HUES6 (cell line): ENCODE data around the gene SNIP1.
"Not testable (repeated sequence)": the region's sequence is repeated elsewhere in the genome, so short reads cannot be mapped to it uniquely, and the experiment has no call there.

Experiments used
- H3K27ac ChIP-seq: 2 replicates; pipeline ENCODE4 v1.7.0; 2013; ENCODE audit warnings: low read depth, mild to moderate bottlenecking, low read length, inconsistent platforms
- H3K27me3 ChIP-seq: 2 replicates; pipeline ENCODE4 v1.6.1; 2013; ENCODE audit warnings: low read length; ENCODE audit not compliant: control insufficient read depth, insufficient read depth
- H3K36me3 ChIP-seq: 2 replicates; pipeline ENCODE4 v1.6.1; 2013; ENCODE audit warnings: low read length; ENCODE audit not compliant: control insufficient read depth, insufficient read depth
- H3K4me1 ChIP-seq: 2 replicates; pipeline ENCODE4 v1.6.1; 2013; ENCODE audit warnings: low read length; ENCODE audit not compliant: control insufficient read depth, insufficient read depth
- H3K4me3 ChIP-seq: 2 replicates; pipeline ENCODE4 v1.5.1; 2013; ENCODE audit warnings: low read depth, low read length
- H3K9ac ChIP-seq: one replicate; pipeline ENCODE4 v1.6.1; 2013; ENCODE audit warnings: mild to moderate bottlenecking, low read length
- H3K9me3 ChIP-seq: 2 replicates; pipeline ENCODE4 v1.6.1; 2013; ENCODE audit warnings: low read depth, low read length; ENCODE audit not compliant: control insufficient read depth, insufficient read depth

The SNIP1 gene

DNA sequence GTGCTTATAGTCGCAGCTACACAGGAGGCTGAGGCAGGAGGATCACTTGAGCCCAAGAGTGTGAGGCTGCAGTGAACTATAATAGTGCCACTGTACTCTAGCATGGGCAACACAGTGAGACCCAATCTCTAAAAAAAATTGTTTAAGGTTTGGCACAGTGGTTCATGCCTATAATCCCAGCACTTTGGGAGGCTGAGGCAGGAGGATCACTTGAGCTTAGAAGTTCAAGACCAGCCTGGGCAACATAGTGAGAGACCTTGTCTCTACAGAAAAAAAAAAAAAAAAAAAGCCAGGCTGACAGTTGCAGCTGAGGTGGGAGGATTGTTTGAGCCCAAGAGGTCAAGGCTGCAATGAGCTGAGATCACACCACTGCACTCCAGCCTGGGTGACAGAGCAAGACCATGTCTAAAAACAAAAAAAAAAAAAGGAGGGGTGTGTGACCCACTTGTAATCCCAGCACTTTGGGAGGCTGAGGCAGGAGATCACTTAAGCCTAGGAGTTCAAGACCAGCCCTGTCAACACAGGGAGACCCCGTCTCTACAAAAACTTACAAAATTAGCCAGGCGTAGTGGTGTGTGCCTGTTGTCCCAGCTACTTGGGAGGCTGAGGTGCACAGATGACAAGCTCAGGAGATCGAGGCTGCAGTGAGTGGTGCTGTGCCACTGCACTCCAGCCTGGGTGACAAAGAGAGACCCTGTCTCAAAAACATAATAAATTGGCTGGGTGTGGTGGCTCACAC lies 21.5 kb downstream of the SNIP1 start:
- not testable (repeated sequence) for H3K27ac ChIP-seq, H3K4me1 ChIP-seq, H3K9ac ChIP-seq, H3K27me3 ChIP-seq, H3K9me3 ChIP-seq, H3K4me3 ChIP-seq
- H3K36me3 ChIP-seq = peaks cover 17% of the 10 kb centered on the region

DNA sequence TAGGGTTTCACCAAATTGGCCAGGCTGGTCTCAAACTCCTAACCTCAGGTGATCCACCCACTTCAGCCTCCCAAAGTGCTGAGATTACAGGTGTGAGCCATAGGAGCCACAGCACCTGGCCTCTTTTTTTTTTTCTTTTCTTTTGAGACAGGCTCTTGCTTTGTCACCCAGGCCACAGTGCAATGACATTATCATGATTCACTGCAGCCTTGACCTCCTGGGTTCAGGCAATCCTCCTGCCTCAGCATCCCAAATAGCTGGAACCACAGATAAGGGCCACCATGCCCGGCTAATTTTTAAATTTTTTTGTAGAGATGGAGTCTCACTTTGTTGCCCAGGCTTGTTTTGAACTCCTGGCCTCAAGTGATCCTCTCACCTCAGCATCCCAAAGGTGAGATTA lies 24.2 kb downstream of the SNIP1 start:
- H3K4me1 ChIP-seq, H3K9me3 ChIP-seq, H3K9ac ChIP-seq, H3K36me3 ChIP-seq, H3K27ac ChIP-seq, H3K27me3 ChIP-seq, H3K4me3 ChIP-seq: not testable (repeated sequence)

DNA sequence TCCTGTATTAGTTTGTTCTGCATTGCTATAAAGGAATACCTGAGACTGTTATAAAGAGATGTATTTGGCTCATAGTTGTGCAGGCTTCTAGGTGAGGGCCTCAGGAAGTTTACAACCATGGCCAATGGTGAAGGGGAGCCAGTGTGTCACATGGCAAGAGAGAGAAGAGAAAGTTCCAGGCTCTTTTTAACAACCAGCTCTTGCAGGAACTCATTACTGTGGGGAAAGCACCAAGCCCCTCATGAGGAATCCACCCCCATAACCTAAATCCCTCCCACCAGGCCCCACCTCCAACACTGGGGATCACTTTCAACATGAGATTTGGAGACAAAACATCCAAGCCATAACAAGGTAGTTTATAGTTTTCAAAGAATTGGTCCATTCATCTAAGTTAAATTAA lies 34.5 kb downstream of the SNIP1 start:
- Histone ChIP-seq H3K36me3 (no peaks in the 10 kb centered on the region), H3K27me3 (peaks cover 3% of the 10 kb centered on the region; the same call in 1 of the 2 replicates), H3K9ac (no peak overlapping the region), H3K9me3 (no peaks in the 10 kb centered on the region), H3K4me1 (peaks cover 8% of the 10 kb centered on the region), H3K4me3 (no peak overlapping the region), H3K27ac (no peak overlapping the region)

DNA sequence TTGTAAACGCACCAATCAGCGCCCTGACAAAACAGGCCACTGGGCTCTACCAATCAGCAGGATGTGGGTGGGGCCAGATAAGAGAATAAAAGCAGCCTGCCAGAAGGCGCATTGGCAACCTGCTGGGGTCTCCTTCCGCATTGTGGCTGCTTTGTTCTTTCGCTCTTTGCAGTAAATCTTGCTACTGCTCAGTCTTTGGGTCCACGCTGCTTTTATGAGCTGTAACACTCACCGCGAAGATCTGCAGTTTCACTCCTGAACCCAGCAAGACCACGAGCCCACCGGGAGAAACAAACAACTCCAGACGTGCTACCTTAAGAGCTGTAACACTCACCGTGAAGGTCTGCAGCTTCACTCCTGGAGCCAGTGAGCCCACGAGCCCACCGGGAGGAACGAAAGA lies 35.2 kb downstream of the SNIP1 start:
- not testable (repeated sequence) for H3K36me3 ChIP-seq, H3K9me3 ChIP-seq, H3K9ac ChIP-seq, H3K4me3 ChIP-seq, H3K27me3 ChIP-seq, H3K4me1 ChIP-seq, H3K27ac ChIP-seq

DNA sequence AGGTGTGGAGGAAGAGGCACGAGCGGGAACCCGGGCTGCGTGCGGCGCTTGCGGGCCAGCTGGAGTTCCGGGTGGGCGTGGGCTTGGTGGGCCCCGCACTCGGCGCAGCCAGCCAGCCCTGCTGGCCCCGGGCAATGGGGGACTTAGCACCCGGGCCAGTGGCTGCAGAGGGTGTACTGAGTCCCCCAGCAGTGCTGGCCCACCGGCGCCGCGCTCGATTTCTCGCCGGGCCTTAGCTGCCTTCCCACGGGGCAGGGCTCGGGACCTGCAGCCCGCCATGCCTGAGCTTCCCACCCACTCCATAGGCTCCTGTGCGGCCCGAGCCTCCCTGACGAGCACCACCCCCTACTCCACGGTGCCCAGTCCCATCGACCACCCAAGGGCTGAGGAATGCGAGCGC lies 35.9 kb downstream of the SNIP1 start:
- not testable (repeated sequence) for H3K27me3 ChIP-seq, H3K9ac ChIP-seq, H3K9me3 ChIP-seq, H3K36me3 ChIP-seq, H3K27ac ChIP-seq, H3K4me3 ChIP-seq
- peaks cover 13% of the 10 kb centered on the region for H3K4me1 ChIP-seq

DNA sequence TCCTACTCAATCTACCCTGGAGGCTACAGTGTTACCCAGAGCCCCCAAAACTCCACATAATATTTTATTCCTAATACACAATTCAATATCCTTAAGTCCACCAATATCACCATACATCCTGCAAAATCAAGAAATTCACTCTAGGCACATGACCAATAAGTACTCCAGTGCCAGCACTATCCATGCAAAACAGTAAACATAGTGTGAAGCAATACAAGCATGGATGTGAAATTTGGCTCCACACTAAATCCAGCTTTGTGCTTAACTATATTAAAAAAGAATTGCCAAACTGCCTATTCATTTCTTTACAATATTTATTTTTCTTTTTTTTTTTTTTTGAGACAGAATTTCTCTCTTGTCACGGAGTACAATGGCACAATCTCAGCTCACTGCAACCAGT lies 36.5 kb downstream of the SNIP1 start:
- Histone ChIP-seq H3K27ac (no peak overlapping the region), H3K9ac (no peak overlapping the region), H3K9me3 (no peaks in the 10 kb centered on the region), H3K4me1 (peaks cover 14% of the 10 kb centered on the region), H3K36me3 (peaks cover 6% of the 10 kb centered on the region), H3K27me3 (peaks cover 3% of the 10 kb centered on the region; the same call in 1 of the 2 replicates), H3K4me3 (no peak overlapping the region)

DNA sequence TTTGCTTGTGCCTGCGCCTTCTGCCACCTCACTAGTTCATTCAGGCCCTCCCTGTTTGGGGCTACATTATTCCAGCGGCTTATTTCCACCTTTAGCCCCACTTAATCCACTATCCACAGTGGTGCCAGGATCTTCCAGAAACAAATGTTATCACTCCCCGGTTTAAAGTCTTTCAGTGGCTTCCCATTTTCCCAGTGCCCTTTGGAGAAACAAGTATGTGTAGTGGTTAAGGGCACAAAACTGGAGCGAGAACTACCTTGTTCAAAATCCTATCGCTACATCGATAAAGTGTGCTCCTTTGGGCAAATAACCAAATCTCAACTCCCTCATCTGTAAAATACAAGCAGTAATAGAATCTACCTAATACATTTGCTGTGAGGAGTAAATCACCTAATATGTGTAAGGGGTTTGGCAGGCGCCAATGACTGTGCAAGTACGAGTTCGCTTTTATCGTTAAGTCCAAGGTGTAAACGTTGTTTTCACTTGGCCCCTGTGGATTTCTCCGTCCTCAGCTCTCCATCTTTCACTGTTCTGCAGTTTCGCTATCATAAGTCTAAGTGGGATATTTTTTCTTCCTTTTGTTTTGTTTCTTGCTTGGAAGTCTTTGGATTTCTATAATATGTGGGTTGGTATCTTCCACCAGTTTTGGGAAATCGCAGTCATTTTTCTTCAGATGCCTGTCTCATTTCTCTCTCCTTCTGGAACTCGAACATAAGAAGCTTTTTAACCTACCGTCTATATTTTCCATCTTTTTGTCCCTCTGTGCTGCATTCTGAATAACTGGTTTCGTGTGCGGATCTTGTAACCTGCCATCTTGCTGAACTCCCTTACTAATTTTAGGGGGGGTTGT lies 38.7 kb downstream of the SNIP1 start:
- peak overlapping the region; percentile 71; the same call in 1 of the 2 replicates for H3K27ac ChIP-seq
- H3K4me1 ChIP-seq = peaks cover 14% of the 10 kb centered on the region
- H3K9ac ChIP-seq = peak overlapping the region; percentile 87
- no peaks in the 10 kb centered on the region for H3K9me3 ChIP-seq
- H3K4me3 ChIP-seq = peak overlapping the region; percentile 75
- H3K27me3 ChIP-seq = peaks cover 3% of the 10 kb centered on the region; the same call in 1 of the 2 replicates
- peaks cover 22% of the 10 kb centered on the region for H3K36me3 ChIP-seq

DNA sequence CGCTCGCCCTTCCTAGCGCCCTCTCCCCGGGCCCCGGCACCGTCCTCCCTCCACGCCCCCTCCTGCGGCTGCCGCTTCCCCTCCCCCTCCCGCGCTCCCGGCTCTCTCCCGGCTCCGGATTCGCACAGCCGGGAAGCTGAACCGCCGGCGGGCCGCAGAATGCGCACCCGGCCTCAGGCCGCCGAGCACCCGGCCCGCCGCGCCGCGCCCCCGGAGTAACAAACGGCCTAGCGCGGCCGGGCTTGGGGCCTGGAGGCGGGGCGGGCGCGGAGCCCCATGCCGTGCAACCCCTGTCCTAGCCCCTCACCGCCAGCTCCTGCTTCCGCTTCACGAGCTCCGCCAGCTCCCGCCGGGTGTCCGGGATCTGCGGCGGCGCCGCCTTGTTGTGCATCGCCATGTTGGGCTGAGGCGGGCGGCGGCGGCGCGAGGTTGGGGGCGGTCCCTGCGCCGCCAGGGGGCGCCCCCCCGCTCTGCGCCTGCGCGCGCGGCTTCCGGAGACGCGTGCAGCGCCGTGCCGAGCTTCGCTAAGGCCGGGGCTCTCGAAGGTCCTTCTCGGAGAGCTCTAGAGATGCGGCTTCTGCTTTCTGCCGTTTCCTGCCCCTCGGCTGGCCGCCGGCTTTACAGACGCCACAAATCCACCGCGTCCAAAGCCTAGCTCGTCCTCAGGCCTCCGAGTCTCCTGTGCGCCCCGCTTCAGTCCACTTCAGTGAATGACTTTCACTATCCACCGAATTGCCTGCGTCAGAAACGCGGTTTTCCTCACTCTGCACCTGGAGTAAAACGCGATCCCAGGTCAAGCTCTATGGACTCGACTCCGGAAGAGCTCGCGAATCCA lies 39.5 kb downstream of the SNIP1 start, which contains the start of gene MEAF6:
Gene MEAF6, minus strand, starts transcription at position 417 of the 835 bp plus-strand sequence. Its CDS starts 20 bp downstream, at position 397.
- Histone ChIP-seq H3K9me3 (no peaks in the 10 kb centered on the region), H3K27me3 (peaks cover 3% of the 10 kb centered on the region; the same call in 1 of the 2 replicates), H3K9ac (peak within 1 kb of the TSS; percentile 87), H3K36me3 (peaks cover 22% of the 10 kb centered on the region), H3K4me1 (peaks cover 14% of the 10 kb centered on the region), H3K4me3 (peak within 1 kb of the TSS; percentile 75), H3K27ac (peak within 1 kb of the TSS; percentile 71; the same call in 1 of the 2 replicates)

DNA sequence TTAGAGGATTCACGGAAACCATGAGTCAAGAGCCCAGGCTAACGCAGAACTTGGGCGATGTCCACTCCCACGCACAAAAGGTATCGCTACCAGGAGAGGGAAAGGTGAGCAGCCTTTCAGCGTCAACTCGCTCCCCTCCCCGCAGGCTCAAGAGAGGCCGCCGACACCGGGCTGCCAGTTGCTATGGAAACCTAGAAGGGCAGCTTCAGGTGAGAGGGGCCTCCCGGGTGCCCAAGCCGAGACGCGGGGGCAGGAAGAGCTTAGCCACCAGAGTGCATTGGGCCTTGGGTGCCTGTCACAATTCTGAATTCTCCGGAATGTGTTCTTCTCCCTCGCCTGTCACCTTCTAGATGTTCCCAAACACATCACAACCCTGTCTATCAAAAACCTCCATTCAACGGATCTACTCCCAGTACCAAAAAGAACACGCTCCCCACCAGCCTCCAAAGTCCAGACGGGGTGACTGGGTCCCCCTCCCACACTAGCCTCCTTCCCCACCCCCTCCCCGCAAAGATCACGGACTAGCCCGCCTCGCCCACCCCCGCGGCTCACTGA lies 40.2 kb downstream of the SNIP1 start:
- Histone ChIP-seq H3K27ac (peak overlapping the region; percentile 71; the same call in 1 of the 2 replicates), H3K9ac (peak overlapping the region; percentile 5), H3K27me3 (peaks cover 3% of the 10 kb centered on the region; the same call in 1 of the 2 replicates), H3K9me3 (no peaks in the 10 kb centered on the region), H3K4me3 (peak overlapping the region; percentile 75), H3K36me3 (peaks cover 28% of the 10 kb centered on the region), H3K4me1 (peaks cover 14% of the 10 kb centered on the region)

DNA sequence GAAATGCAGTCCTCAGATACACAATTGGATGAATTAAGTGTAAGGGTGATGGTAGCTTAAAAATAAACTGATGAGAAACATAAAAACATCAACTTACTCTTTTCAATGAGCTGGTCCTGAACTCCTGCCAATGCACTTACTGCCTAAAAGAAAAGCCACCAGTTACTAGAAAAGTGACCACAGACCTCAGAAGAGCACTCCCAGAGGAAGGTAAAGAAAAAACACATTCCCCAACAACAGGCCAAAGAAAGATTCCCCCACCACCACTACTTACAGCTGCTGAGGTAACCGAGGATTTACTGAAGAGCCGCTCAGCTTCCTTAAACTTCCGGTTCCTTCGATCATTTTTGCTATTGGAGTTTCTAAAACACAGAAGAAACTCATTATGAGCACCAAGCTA lies 44.9 kb downstream of the SNIP1 start:
- H3K4me1 ChIP-seq = peaks cover 6% of the 10 kb centered on the region
- no peaks in the 10 kb centered on the region for H3K9me3 ChIP-seq
- no peak overlapping the region for H3K4me3 ChIP-seq
- H3K27ac ChIP-seq = no peak overlapping the region
- H3K27me3 ChIP-seq = no peaks in the 10 kb centered on the region
- H3K36me3 ChIP-seq = peaks cover 52% of the 10 kb centered on the region
- H3K9ac ChIP-seq = no peak overlapping the region
